GM19455 (cell line): ENCODE measurements around the gene ABCE1.

ENCODE experiments used
- ATAC-seq: cut with Tn5 transposase; IDR thresholded peaks from one replicate; pipeline ENCODE4 v1.9.1; 2021; ENCODE audit not compliant: unreplicated experiment

ABCE1 gene

GRCh38 chr4:145097821-145098674 is at the start of gene ABCE1, which contains the start of gene ANAPC10:
ABCE1 (plus strand) TSS chr4:145098311; CDS start chr4:145104413, 6,102 bp downstream.
ANAPC10 (minus strand) TSS chr4:145098196; CDS start chr4:145096099, 2,097 bp downstream.
- peak; percentile 89 for ATAC-seq

DNA sequence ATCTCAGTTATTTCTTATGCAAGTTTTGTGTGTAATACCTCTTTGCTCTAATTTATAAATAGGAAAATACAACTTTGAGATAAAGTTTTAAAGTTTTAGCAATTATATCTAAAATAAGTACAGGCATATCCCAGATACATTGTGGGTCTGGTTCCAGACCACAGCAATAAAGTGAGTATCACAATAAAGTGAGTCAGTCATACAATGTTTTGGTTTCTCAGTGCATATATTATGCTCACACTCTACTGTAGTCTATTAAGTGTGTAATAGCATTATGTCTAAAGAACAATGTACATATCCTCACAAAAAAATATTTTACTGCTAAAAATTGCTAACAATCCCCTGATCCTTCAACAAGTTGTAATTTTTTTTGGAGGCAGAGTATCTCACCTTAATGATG is 49.3 kb upstream of the ABCE1 start:
- ATAC-seq = no peak

- ATAC-seq = no peak
These were observed 48.9 kb upstream of the ABCE1 start for GRCh38 chr4:145049241-145049640.

DNA sequence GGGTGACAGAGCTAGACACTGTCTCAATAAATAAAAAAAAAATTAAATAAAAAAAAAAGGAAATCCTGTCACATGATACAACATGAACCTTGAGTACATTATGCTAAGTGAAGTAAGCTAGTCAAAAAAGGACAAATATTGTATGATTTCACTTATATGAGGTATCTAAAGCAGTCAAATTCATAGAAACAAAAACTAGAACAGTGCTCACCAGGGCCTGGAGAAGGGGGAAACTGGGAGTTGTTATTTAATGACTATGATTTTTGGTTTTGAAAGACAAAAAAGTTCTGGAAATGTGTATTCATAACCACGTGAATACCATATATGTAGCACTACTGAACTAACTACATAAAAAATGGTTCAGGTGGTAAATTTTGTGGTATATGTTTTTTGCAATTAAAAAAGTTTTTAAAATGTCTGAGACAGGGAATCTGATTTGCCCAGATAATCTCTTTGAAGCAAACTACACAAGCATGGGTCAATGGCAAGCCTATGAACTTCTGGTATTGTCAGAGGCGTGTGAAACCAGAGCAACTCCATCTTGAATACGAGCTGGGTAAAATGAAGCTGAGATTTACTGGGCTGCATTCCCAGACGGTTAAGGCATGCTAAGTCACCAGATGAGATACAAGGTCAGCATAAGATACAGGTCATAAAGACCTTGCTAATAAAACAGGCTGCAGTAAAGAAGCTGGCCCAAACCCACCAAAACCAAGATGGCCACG is 42.4 kb upstream of the ABCE1 start:
- ATAC-seq = no peak

DNA sequence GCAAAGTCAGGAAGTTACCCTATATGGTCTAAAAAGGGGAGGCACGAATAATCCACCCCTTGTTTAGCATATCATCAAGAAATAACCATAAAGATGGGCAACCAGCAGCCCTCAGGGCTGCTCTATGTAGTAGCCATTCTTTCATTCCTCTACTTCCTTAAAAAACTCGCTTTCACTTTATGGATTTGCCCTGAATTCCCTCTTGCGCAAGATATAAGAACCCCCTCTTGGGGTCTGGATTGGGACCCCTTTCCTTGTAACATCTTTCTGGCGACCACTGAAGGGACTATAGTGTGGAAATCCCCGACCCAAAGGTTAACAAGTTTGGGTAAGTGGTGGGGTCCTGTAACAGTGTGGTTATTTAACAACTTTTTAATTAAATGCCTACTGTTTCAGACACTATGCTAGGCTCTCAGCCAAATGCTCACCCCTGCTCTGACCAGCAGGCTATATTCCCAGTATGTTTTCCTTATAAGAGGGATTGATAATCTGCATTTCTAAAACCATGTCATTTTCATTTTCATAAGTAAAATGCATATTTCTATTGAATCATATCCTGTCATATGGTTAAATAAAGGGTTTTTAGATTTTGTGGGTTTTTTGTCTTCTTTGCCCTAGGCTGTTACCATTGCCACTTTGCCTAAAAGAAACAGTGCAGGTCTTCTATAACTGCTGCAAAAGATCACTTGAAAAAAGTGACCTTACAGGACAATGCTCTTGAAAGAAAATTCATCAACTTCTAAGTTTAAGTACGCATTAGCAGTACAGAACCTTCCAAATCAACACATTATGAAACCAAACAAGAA is 41.6 kb upstream of the ABCE1 start:
- no peak for ATAC-seq

DNA sequence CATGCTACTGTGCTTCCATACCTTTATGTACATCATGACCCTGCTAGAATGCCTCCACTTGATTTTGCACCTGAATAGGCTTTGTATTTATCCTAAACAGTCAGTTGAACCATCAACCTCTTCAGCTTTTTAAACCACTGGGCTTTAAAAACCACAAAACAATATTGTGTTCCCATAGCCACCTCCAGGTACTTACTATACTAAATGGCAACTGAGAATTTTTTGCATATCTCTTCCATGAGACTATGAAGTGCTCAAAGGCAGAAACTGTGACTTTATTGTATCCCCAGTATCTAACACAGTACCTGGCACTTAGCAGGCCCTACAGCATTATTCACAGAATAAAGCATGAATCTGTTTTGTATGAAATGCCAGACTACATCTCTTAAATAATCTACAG is 39.9 kb upstream of the ABCE1 start:
- no peak for ATAC-seq

DNA sequence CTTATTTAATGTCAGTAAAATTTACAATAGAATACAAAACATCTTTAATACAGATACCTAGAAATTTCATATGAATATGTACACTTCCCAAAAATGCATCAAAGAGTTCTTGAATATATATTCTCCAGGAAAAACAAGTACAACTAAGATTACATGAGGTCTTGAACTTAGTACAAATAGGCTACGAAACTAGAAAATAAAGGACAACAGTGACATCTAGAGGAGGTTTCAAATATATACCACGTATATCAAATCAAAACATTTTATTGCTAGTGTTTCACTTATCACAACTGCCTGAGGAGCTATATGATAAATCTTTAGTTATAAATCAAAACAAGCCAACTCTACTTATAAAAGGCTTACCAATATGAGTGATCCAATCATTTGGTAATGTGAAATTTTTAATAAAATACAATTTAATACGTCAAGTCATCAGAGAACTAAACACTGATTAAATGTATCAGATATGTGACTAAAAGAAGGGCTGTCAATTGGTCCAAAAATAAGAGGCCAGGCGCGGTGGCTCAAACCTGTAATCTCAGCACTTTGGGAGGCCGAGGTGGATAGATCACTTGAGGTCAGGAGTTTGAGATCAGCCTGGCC is 36.7 kb upstream of the ABCE1 start:
- peak; percentile 75 for ATAC-seq

DNA sequence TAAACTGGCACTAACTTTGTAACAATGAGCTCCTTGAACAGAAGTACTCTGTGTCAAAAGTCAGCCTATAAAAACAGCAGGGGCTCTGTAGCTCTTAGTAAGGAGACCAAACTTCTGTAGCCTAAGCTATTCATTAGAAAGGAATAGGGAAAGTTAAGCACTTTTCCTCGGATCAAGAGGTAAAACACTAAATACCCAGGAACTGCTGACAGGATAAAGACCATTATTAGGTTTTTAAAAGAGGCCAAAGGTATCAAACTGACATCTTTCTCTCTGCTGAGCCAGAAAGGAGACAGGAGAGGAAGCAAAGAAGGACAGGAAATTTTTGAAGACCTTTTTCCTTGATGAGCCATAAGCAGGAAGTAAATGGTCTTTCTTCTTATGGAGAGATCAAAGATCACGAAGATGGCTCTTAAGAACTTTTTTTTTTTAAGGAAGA is 32.0 kb upstream of the ABCE1 start:
- no peak for ATAC-seq

- ATAC-seq = no peak
These were observed 28.8 kb upstream of the ABCE1 start for GRCh38 chr4:145069361-145069760.

- ATAC-seq = no peak
These were observed 26.6 kb upstream of the ABCE1 start for GRCh38 chr4:145071560-145071959.

- ATAC-seq = no peak
These were observed 22.2 kb upstream of the ABCE1 start for GRCh38 chr4:145075742-145076468.

DNA sequence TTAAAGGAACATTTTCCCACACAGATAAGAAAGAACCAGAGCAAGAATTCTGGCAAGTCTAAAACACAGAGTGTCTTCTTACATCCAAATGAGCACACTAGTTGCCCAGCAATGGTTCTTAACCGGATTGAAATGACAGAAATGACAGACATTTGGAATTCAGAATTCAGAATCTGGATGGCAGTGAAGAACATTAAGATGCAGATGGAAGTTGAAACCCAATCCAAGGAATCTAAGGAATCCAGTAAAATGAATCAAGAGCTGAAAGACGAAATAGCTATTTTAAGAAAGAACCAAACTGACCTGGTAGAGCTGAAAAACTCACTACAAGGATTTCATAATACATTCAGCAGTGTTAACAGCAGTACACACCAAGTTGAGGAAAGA is 21.6 kb upstream of the ABCE1 start:
- ATAC-seq = no peak

DNA sequence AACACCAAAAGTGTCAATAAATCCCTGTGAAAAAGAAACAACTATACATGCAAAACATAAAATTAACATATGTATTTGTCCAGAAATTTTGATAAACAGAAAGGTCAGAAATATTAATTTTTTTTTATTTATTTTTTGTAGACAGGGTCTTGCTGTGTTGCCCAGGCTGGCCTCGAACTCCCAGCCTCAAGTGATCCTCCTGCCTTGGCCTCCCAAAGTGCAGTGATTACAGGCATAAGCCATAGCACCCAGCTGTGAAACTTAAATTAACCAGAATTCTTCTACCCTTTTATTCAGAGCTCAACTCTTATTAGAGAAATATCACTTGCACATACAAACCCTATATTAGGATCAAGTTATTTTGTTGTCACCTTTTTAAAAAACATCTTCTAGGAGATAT is 16.4 kb upstream of the ABCE1 start:
- ATAC-seq = no peak

DNA sequence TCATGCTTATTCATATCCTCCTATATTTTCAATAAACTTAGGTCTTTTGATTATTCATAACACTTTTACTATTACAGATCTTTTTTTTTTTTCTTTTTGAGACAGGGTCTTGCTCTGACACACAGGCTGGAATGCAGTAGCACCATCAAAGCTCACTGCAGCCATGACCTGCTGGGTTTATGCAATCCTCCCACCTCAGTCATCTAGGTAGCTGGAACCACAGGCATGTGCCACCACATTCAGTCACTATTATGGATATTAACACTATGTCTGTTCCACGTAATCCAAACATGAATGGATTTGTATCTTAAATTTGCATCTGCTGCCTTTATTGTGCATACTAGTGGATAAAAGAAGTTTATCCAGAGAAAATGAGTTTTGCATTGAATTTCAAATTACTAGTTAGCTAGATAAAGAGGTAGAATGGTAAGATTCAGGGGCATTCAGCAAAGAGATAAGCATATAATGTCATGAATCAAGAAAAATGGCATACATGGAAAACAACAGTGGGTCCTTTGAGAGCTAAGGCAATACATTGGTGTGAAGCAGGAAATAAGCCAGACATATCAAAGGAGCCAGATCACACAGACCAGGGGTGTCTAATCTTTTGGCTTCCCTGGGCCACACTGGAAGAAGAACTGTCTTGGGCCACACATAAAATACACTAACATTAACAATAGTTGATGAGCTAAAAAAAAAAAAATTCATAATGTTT is 14.1 kb upstream of the ABCE1 start:
- no peak for ATAC-seq

DNA sequence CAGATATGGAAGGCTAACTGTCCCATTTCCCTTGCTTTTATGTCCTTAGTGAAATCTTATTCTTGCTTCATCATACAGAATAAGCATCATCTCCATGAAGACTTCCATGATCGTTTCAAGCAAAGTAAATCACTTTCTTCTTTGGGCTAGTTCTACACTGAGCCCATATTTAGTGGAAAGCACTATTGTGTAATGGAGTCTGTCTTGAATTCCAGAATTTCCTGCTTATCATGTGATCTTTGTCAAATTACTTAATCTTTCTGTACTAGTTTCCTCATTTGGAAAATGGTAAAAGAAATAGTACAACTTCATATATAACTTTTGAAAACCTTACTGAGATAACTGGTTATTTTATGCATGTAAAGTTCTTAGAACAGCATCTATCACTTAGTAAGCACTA is 7.7 kb upstream of the ABCE1 start:
- no peak for ATAC-seq

GRCh38 chr4:145093638-145094037 is 4.5 kb upstream of the ABCE1 start:
- no peak for ATAC-seq

DNA sequence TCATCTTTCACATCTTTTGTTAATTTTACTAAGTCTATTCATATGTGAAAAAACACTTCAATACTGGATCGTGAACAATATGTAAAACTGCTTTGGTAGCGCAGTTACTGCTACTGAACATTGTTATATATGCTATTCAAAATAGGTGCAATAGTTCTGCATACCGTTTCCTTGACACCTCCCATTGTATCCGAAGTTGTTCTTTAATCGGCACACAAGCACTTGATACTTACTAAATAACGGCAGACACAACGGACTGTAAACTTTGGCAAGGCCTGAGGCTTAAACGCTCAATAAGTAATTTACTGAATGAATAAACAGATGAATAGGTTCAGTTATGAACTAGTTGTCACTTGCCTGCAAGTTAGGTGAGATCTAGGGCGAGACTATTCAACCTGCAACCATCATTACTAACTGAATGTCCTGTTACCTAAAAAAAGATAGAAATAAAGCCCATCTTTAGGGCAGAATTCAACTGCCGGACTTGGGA is 735 bp upstream of the ABCE1 start:
- no peak for ATAC-seq

DNA sequence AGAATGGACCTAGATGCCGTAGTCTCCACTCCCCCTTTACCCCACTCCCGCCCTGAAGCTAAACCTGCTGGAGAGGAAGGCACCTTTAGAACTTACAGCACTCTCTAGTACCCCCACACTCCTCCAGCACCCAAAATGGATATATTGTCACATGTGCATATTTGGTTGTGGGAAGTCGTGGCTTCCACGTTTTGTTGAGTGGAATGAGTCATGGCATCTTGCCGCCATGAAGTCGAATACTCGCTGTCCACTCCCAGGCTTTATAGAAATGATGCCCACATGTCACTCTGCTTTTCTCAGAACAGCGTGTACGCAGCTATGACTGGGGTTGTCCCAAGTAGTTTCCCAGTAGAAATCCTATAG is 545 bp downstream of the ABCE1 start:
- peak; percentile 27 for ATAC-seq

GRCh38 chr4:145099653-145100052 is 1.5 kb downstream of the ABCE1 start:
- no peak for ATAC-seq

GRCh38 chr4:145101091-145101490 is 3.0 kb downstream of the ABCE1 start:
- ATAC-seq = no peak
